GM18511 (cell line): ENCODE data around the gene RHOV.

Experiments
- ATAC-seq: cut with Tn5 transposase; IDR thresholded peaks from one replicate; pipeline ENCODE4 v1.9.1; 2021; ENCODE audit warnings: mild to moderate bottlenecking, moderate library complexity; ENCODE audit not compliant: unreplicated experiment

The RHOV gene

GRCh38 chr15:40846841-40847222, 27.2 kb downstream of the RHOV start:
- peak; percentile 17 for ATAC-seq

GRCh38 chr15:40845511-40846284, 28.3 kb downstream of the RHOV start:
- ATAC-seq: no peak

- no peak for ATAC-seq
Measured at GRCh38 chr15:40845036-40845435, 29.0 kb downstream of the RHOV start.

- no peak for ATAC-seq
Measured at GRCh38 chr15:40844696-40845030, 29.4 kb downstream of the RHOV start.

GRCh38 chr15:40843885-40844695, 29.9 kb downstream of the RHOV start, which contains the start of gene SPINT1:
Gene SPINT1 (plus strand): TSS chr15:40844048. CDS start chr15:40844555, 507 bp downstream.
- ATAC-seq: no peak

GRCh38 chr15:40843261-40843884, 30.7 kb downstream of the RHOV start:
- no peak for ATAC-seq

- ATAC-seq: no peak
Measured at GRCh38 chr15:40841741-40842140, 32.3 kb downstream of the RHOV start.

GRCh38 chr15:40838756-40839155, 35.3 kb downstream of the RHOV start:
- no peak for ATAC-seq

- ATAC-seq: no peak
Measured at GRCh38 chr15:40836020-40836419, 38.0 kb downstream of the RHOV start.

- no peak for ATAC-seq
Measured at GRCh38 chr15:40832903-40833302, 41.1 kb downstream of the RHOV start.

GRCh38 chr15:40831861-40832260, 42.2 kb downstream of the RHOV start:
- no peak for ATAC-seq

GRCh38 chr15:40830884-40831283, 43.1 kb downstream of the RHOV start:
- ATAC-seq: no peak

- ATAC-seq: no peak
Measured at GRCh38 chr15:40829115-40829514, 44.9 kb downstream of the RHOV start.

GRCh38 chr15:40828447-40829036, 45.5 kb downstream of the RHOV start, which contains the start of gene PPP1R14D:
Gene PPP1R14D (minus strand): TSS chr15:40828708. CDS start chr15:40828641, 67 bp downstream.
- no peak for ATAC-seq

- ATAC-seq: no peak
Measured at GRCh38 chr15:40826423-40827075, 47.5 kb downstream of the RHOV start.

GRCh38 chr15:40825661-40826422, 48.2 kb downstream of the RHOV start:
- no peak for ATAC-seq

- ATAC-seq: no peak
Measured at GRCh38 chr15:40823572-40824343, 50.3 kb downstream of the RHOV start.
